Vagina (tissue), 2 donors: ENCODE measurements around the gene CD80. TPM values are rescaled to one million over a fixed set of nuclear protein-coding genes. Genes with fewer than 3 reads are reported as not detected.
"Not testable (repeated sequence)": the region's sequence is repeated elsewhere in the genome, so short reads cannot be mapped to it uniquely, and the experiment has no call there.

Experiments
- DNase-seq, 2 donors: peaks; one replicate each; pipeline ENCODE4 v3.0.0-alpha.2; 2017; ENCODE audit errors: extremely low spot score in 2 of 2
- H3K27ac ChIP-seq: fragments of 200-600 bp; sonication (generic); one replicate; pipeline ENCODE4 v1.5.1; 2019
- H3K27me3 ChIP-seq: fragments of 200-600 bp; sonication (generic); one replicate; pipeline ENCODE4 v1.5.1; 2019
- H3K36me3 ChIP-seq, 2 donors: fragments of 200-600 bp; sonication (generic); one replicate each; pipeline ENCODE4 v1.5.1; 2017 to 2019
- H3K4me1 ChIP-seq: fragments of 200-600 bp; sonication (generic); one replicate; pipeline ENCODE4 v1.5.1; 2019
- H3K4me3 ChIP-seq, 2 donors: fragments of 200-600 bp; sonication (generic); 1 replicate in 1 of 2; 2 replicates in 1 of 2; pipeline ENCODE4 v1.5.1; 2016 to 2019
- H3K9me3 ChIP-seq: fragments of 200-600 bp; sonication (generic); one replicate; pipeline ENCODE4 v1.5.1; 2019
- POLR2A ChIP-seq, 2 donors: fragments of 450-650 bp; IDR thresholded peaks; one replicate each; pipeline ENCODE4 v1.6.1; 2017; ENCODE audit warnings: antibody characterized with exemption in 2 of 2, mild to moderate bottlenecking in 2 of 2, moderate library complexity in 2 of 2
- POLR2AphosphoS5 ChIP-seq, 2 donors: sonication (generic); formaldehyde crosslinking; IDR thresholded peaks; one replicate each; pipeline ENCODE4 v1.9.0; 2017; ENCODE audit warnings: antibody characterized with exemption in 2 of 2, mild to moderate bottlenecking in 2 of 2, low read depth in 1 of 2; ENCODE audit not compliant: insufficient read depth in 1 of 2
- intact Hi-C: fragments of 100-400 bp; cut with DNase I; formaldehyde crosslinking; loops from one replicate; pipeline ENCODE4 v1.15.1; 2023
- total RNA-seq: library from RNA; depleted of rRNA; stranded (reverse); fragments of >200 nt; gene quantifications from one replicate; pipeline ENCODE4 v1.2.3, GENCODE V29; 2016
- TF ChIP-seq, protein P1 (sequence below), 3 experiments: fragments of 450-650 bp in 2 of 3; fragments of 200-600 bp in 1 of 3; sonication (generic) in 1 of 3; IDR thresholded peaks; one replicate each; pipeline ENCODE4 v1.5.1; 2017 to 2019; ENCODE audit warnings: antibody characterized with exemption in 3 of 3, mild to moderate bottlenecking in 2 of 3, moderate library complexity in 2 of 3

The CD80 gene
- total RNA-seq, 1 donor from 2014 or later: not detected

GRCh38 chr3:119571688-119572087 lies 12.3 kb upstream of the CD80 start:
- no peaks in the 10 kb centered on the region for H3K4me1 ChIP-seq
- H3K36me3 ChIP-seq: no peaks in the 10 kb centered on the region
- no peaks in the 10 kb centered on the region for H3K27me3 ChIP-seq
- no peaks in the 10 kb centered on the region for H3K9me3 ChIP-seq
- TF ChIP-seq POLR2A (IDR thresholded peaks at IDR 0.05) (no peak), POLR2AphosphoS5 (IDR thresholded peaks at IDR 0.05; ENCODE audit: insufficient read depth in 1 of 2, low read depth in 1 of 2) (no peak)
- TF ChIP-seq, protein P1, sequence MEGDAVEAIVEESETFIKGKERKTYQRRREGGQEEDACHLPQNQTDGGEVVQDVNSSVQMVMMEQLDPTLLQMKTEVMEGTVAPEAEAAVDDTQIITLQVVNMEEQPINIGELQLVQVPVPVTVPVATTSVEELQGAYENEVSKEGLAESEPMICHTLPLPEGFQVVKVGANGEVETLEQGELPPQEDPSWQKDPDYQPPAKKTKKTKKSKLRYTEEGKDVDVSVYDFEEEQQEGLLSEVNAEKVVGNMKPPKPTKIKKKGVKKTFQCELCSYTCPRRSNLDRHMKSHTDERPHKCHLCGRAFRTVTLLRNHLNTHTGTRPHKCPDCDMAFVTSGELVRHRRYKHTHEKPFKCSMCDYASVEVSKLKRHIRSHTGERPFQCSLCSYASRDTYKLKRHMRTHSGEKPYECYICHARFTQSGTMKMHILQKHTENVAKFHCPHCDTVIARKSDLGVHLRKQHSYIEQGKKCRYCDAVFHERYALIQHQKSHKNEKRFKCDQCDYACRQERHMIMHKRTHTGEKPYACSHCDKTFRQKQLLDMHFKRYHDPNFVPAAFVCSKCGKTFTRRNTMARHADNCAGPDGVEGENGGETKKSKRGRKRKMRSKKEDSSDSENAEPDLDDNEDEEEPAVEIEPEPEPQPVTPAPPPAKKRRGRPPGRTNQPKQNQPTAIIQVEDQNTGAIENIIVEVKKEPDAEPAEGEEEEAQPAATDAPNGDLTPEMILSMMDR (IDR thresholded peaks at IDR 0.05): no peak
- intact Hi-C loops: no loop called here
- DNase-seq: no peak
- no peak overlapping the region for H3K27ac ChIP-seq
- no peak overlapping the region for H3K4me3 ChIP-seq

DNA sequence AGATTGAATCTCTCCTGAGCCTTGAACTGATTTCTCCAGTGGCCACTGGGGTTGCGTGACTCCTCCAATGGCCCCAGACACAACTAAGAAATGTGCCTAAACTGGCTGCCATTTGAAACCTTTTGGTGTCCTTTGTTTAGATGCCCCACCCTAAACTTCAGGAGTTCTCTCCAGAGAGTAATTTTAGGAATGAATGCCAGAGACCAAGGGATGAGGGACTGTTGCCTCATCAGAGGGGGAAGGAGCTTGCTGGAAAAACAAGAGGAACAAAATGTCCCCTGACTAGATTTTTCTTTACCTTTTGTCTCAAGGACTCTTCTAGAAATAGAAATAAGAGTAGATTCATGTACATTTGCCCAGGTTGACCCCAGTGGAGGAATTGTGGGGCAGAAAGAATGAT lies 11.8 kb upstream of the CD80 start:
- intact Hi-C loops: no loop called here
- H3K4me3 ChIP-seq: no peak overlapping the region
- H3K27me3 ChIP-seq: no peaks in the 10 kb centered on the region
- no peaks in the 10 kb centered on the region for H3K9me3 ChIP-seq
- TF ChIP-seq POLR2AphosphoS5 (IDR thresholded peaks at IDR 0.05; ENCODE audit: insufficient read depth in 1 of 2, low read depth in 1 of 2): no peak
- TF ChIP-seq, protein P1 (IDR thresholded peaks at IDR 0.05): no peak
- no peak for TF ChIP-seq POLR2A (IDR thresholded peaks at IDR 0.05)
- H3K27ac ChIP-seq: no peak overlapping the region
- no peaks in the 10 kb centered on the region for H3K36me3 ChIP-seq
- no peak for DNase-seq
- H3K4me1 ChIP-seq: no peaks in the 10 kb centered on the region

GRCh38 chr3:119570229-119570628 lies 10.8 kb upstream of the CD80 start:
- intact Hi-C loops: no loop called here

DNA sequence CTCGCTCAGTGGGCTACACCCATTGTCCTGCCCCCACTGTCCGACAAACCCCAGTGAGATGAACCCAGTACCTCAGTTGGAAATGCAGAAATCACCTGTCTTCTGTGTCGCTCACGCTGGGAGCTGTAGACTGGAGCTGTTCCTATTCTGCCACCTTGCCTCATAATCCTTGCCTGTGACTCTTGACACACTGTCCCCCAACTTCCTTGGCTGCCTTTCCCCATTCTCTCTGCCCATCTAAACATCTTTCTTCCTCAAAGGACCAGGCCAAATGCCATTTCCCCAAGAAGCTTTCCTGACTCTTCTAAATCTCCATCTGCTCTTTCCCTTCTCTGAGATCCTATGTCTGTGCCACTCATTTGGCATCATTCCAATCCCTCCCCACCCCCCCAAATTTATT lies 9.7 kb upstream of the CD80 start:
- no peaks in the 10 kb centered on the region for H3K4me1 ChIP-seq
- H3K27me3 ChIP-seq: no peaks in the 10 kb centered on the region
- no peak for TF ChIP-seq POLR2A (IDR thresholded peaks at IDR 0.05)
- TF ChIP-seq, protein P1 (IDR thresholded peaks at IDR 0.05): no peak
- no peak for TF ChIP-seq POLR2AphosphoS5 (IDR thresholded peaks at IDR 0.05; ENCODE audit: insufficient read depth in 1 of 2, low read depth in 1 of 2)
- H3K27ac ChIP-seq: no peak overlapping the region
- no peak overlapping the region for H3K4me3 ChIP-seq
- no peaks in the 10 kb centered on the region for H3K9me3 ChIP-seq
- intact Hi-C loops: no loop called here
- DNase-seq: no peak
- H3K36me3 ChIP-seq: no peaks in the 10 kb centered on the region

More at GRCh38 chr3:119570229-119570628, 10.8 kb upstream of the CD80 start:
- Histone ChIP-seq H3K27me3 (no peaks in the 10 kb centered on the region), H3K27ac (no peak overlapping the region), H3K9me3 (no peaks in the 10 kb centered on the region), H3K36me3 (no peaks in the 10 kb centered on the region), H3K4me3 (no peak overlapping the region), H3K4me1 (no peaks in the 10 kb centered on the region)
- DNase-seq: no peak
- TF ChIP-seq POLR2A (IDR thresholded peaks at IDR 0.05) (no peak), POLR2AphosphoS5 (IDR thresholded peaks at IDR 0.05; ENCODE audit: insufficient read depth in 1 of 2, low read depth in 1 of 2) (no peak)
- TF ChIP-seq, protein P1 (IDR thresholded peaks at IDR 0.05): no peak

GRCh38 chr3:119563334-119563733 lies 3.9 kb upstream of the CD80 start:
- H3K9me3 ChIP-seq, DNase-seq, H3K4me1 ChIP-seq, H3K27me3 ChIP-seq, H3K27ac ChIP-seq, intact Hi-C loops, H3K4me3 ChIP-seq, H3K36me3 ChIP-seq: not testable (repeated sequence)
